ENCODE measurements around the gene CRPPA. TPM values are rescaled to one million over a fixed set of nuclear protein-coding genes. Genes with fewer than 3 reads are reported as not detected.

CRPPA gene
- total RNA-seq, 2 experiments from 2014 or later: not detected

DNA sequence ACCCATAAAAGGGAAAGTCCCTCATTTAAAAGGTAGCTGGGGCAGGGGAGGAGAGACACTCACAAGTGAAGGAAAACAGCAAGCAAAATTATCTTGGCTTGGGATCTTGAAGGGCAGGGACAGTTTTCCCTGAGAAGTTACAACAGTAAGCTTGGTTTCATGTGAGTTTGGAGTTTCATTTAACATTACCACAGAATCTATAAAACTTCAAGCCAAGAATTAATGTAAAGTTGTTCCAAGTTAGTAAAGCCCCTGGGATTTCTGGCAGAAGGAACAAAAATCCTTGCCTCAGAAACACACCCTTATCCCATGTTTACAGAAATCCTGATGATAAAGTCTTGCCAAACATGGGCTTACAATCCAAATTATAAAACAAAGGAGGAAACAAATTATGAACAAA, 19.2 kb downstream of the CRPPA start:
- no peak for DNase-seq (ENCODE audit: low spot score)
- TF ChIP-seq EZH2phosphoT487 (IDR thresholded peaks at IDR 0.05; ENCODE audit: borderline replicate concordance, low read depth, low read length): no peak
- TF ChIP-seq, protein P1, sequence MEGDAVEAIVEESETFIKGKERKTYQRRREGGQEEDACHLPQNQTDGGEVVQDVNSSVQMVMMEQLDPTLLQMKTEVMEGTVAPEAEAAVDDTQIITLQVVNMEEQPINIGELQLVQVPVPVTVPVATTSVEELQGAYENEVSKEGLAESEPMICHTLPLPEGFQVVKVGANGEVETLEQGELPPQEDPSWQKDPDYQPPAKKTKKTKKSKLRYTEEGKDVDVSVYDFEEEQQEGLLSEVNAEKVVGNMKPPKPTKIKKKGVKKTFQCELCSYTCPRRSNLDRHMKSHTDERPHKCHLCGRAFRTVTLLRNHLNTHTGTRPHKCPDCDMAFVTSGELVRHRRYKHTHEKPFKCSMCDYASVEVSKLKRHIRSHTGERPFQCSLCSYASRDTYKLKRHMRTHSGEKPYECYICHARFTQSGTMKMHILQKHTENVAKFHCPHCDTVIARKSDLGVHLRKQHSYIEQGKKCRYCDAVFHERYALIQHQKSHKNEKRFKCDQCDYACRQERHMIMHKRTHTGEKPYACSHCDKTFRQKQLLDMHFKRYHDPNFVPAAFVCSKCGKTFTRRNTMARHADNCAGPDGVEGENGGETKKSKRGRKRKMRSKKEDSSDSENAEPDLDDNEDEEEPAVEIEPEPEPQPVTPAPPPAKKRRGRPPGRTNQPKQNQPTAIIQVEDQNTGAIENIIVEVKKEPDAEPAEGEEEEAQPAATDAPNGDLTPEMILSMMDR (conservative IDR thresholded peaks at IDR 0.05; ENCODE audit: low read length): no peak
- no peak overlapping the region for H2AFZ ChIP-seq (ENCODE audit: low read length)
- H3K79me2 ChIP-seq (ENCODE audit: insufficient read depth, low read depth, low read length): no peaks in the 10 kb centered on the region
- H4K20me1 ChIP-seq (ENCODE audit: insufficient read depth, low read length): no peaks in the 10 kb centered on the region
- no TSS peak for BruUV-seq (replicated peaks)
- H3K9me3 ChIP-seq (ENCODE audit: low read length): peaks cover 35% of the 10 kb centered on the region
- POLR2A ChIA-PET: interaction anchor here (0.6 kb wide), 2 partner anchors 10 to 27 kb away, joined by 3 read pairs; no protein-coding TSS in a partner anchor
- no peak overlapping the region for H3K27ac ChIP-seq (ENCODE audit: low read depth, low read length, poor library complexity, severe bottlenecking)
- H3K9me2 ChIP-seq (ENCODE audit: insufficient read depth, low read length): no peaks in the 10 kb centered on the region
- no peaks in the 10 kb centered on the region for H3K4me1 ChIP-seq (ENCODE audit: insufficient read depth, low read length, poor library complexity, severe bottlenecking)
- no peak overlapping the region for H3K4me3 ChIP-seq (ENCODE audit: low read depth, low read length, poor library complexity, severe bottlenecking)
- H3K4me2 ChIP-seq (ENCODE audit: low read length): no peak overlapping the region
- intact Hi-C loops (cut with micrococcal nuclease; ENCODE audit: unreplicated experiment): no loop called here
- CTCF ChIA-PET (ENCODE audit: unreplicated experiment): no interaction called here
- no peaks in the 10 kb centered on the region for H3K36me3 ChIP-seq (ENCODE audit: insufficient read depth, low read length)

DNA sequence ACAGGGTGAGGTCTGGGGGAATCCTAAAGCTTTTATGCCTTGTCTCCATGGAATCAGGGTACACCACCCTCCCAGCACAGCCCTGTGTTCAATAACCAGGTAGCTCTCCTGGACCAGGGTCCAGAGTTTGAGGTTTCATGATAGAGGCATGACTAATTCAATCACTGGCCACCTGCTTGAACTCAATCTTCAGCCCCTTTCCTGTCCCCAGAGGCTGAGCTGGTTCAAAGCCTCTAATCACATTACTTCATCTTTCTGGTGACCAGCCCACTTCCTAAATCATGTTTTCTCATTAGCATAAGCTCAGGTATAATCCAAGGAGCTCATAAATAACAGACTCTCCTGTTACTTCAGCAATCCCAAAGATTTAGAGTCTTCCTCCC, 20.5 kb downstream of the CRPPA start:
- ChIA-PET CTCF (ENCODE audit: unreplicated experiment) (no interaction called here), POLR2A (no interaction called here)
- Histone ChIP-seq H3K4me3 (ENCODE audit: low read depth, low read length, poor library complexity, severe bottlenecking) (no peak overlapping the region), H3K4me2 (ENCODE audit: low read length) (no peak overlapping the region), H3K27ac (ENCODE audit: low read depth, low read length, poor library complexity, severe bottlenecking) (no peak overlapping the region), H3K79me2 (ENCODE audit: insufficient read depth, low read depth, low read length) (no peaks in the 10 kb centered on the region), H3K36me3 (ENCODE audit: insufficient read depth, low read length) (no peaks in the 10 kb centered on the region), H3K9me2 (ENCODE audit: insufficient read depth, low read length) (no peaks in the 10 kb centered on the region), H4K20me1 (ENCODE audit: insufficient read depth, low read length) (no peaks in the 10 kb centered on the region), H3K9me3 (ENCODE audit: low read length) (peaks cover 42% of the 10 kb centered on the region), H2AFZ (ENCODE audit: low read length) (no peak overlapping the region), H3K4me1 (ENCODE audit: insufficient read depth, low read length, poor library complexity, severe bottlenecking) (no peaks in the 10 kb centered on the region)
- DNase-seq (ENCODE audit: low spot score): no peak
- intact Hi-C loops (cut with micrococcal nuclease; ENCODE audit: unreplicated experiment): no loop called here
- no TSS peak for BruUV-seq (replicated peaks)
- TF ChIP-seq, protein P1 (conservative IDR thresholded peaks at IDR 0.05; ENCODE audit: low read length): no peak
- no peak for TF ChIP-seq EZH2phosphoT487 (IDR thresholded peaks at IDR 0.05; ENCODE audit: borderline replicate concordance, low read depth, low read length)

DNA sequence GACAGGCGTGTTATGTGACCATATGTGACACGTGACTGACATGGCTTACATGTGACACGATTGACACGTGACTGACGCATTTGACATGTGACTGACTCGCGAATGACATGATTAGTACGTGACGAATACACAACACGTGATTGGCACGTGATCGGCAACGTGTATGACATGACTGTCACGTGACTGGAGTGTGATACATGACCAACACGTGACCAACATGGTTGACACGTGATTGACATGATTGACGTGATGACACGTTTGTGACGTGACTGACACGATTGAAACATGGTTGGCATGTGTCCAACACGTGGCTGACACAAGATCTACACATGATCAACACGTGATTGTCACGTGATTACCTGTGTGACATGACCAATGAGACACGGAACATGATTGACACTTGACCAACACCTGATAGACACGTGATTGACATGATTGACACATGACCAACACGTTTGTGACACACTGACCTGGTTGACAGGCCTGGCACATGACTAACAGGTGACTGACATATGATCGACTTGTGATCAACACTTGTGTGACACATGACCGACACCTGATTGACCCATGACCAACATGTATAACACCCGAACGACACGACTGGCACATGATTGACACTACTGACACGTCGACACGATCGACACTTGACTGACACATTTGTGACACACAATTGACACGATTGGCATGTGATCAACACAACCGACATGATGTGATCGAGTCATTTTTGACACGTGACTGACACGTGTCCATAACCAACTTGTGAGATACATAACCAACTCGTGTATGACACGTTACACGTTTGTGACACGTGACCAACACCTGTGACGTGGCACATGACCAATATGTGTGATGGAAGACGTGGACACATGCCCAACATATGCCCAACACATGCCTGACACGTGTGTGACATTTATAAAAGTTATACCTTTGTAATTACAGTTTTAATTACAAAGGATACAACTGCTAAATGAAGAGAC, 21.1 kb downstream of the CRPPA start:
- ChIA-PET POLR2A (no interaction called here), CTCF (ENCODE audit: unreplicated experiment) (no interaction called here)

More for the DNA sequence above, 21.1 kb downstream of the CRPPA start:
- TF ChIP-seq, protein P1 (conservative IDR thresholded peaks at IDR 0.05; ENCODE audit: low read length): no peak
- TF ChIP-seq EZH2phosphoT487 (IDR thresholded peaks at IDR 0.05; ENCODE audit: borderline replicate concordance, low read depth, low read length): no peak
- Histone ChIP-seq H3K36me3 (ENCODE audit: insufficient read depth, low read length) (no peaks in the 10 kb centered on the region), H3K79me2 (ENCODE audit: insufficient read depth, low read depth, low read length) (no peaks in the 10 kb centered on the region), H3K27ac (ENCODE audit: low read depth, low read length, poor library complexity, severe bottlenecking) (no peak overlapping the region), H3K9me2 (ENCODE audit: insufficient read depth, low read length) (no peaks in the 10 kb centered on the region), H3K4me1 (ENCODE audit: insufficient read depth, low read length, poor library complexity, severe bottlenecking) (no peaks in the 10 kb centered on the region), H2AFZ (ENCODE audit: low read length) (no peak overlapping the region), H3K9me3 (ENCODE audit: low read length) (peaks cover 46% of the 10 kb centered on the region), H3K4me3 (ENCODE audit: low read depth, low read length, poor library complexity, severe bottlenecking) (no peak overlapping the region), H3K4me2 (ENCODE audit: low read length) (no peak overlapping the region), H4K20me1 (ENCODE audit: insufficient read depth, low read length) (no peaks in the 10 kb centered on the region)
- no TSS peak for BruUV-seq (replicated peaks)
- no peak for DNase-seq (ENCODE audit: low spot score)
- intact Hi-C loops (cut with micrococcal nuclease; ENCODE audit: unreplicated experiment): no loop called here
